Measurements from ENCODE around the gene MAP3K8.

- TF ChIP-seq CTCF (IDR thresholded peaks at IDR 0.05) (no peak), POLR2A (IDR thresholded peaks at IDR 0.05) (no peak), POLR2AphosphoS5 (IDR thresholded peaks at IDR 0.05) (no peak), EP300 (IDR thresholded peaks at IDR 0.05) (no peak)
Measured at GRCh38 chr10:30464675-30465074, 30.7 kb downstream of the MAP3K8 start.

Measured in upper lobe of left lung (tissue), 4 donors.